ENCODE measurements around the gene TUBA3E. TPM values are rescaled to one million over a fixed set of nuclear protein-coding genes. Genes with fewer than 3 reads are reported as not detected.
"Not testable (repeated sequence)": the region's sequence is repeated elsewhere in the genome, so short reads cannot be mapped to it uniquely, and the experiment has no call there.

The TUBA3E gene
- total RNA-seq, 2 donors from 2014 or later: not detected

DNA sequence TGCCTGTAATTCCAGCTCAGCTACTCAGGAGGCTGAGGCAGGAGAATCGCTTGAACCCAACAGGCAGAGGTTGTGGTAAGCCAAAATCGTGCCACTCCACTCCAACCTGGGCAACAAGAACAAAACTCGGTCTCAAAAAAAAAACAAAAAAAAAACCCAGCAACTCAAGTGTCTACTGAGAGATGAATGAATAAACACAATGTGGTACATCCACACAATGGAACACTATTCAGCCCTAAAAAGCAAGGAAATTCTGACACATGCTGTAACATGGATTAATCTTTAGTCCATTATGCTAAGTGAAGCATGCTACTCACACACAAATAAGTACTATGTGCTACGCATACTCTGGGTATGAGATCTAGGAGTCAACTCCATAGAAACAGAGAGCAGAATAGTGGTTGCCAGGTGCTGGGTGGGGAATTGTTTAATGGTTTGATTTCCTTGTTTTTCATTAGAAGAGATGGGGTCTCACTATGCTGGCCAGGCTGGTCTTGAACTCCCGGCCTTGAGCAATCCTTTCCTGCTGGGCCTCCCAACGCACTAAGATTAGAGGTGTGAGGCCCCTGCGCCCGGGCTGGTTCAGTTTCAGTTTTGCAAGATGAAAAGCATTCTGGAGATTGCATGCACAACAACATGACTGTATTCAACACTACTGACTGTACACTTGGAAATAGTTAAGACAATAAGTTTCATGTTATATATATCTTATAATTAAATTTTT lies 32.8 kb downstream of the TUBA3E start:
- H3K9me3 Mint-ChIP-seq: no peaks in the 10 kb centered on the region
- H3K4me3 Mint-ChIP-seq: no peak overlapping the region
- no peaks in the 10 kb centered on the region for H3K27me3 Mint-ChIP-seq
- ATAC-seq (no peak), DNase-seq (ENCODE audit: low spot score) (no peak)
- H3K36me3 Mint-ChIP-seq: peaks cover 11% of the 10 kb centered on the region
- peak overlapping the region in 1 of 2 donors; percentile 35 for H3K27ac Mint-ChIP-seq
- peaks cover 12 to 16% of the 10 kb centered on the region in 2 donors for H3K4me1 Mint-ChIP-seq (ENCODE audit: low read depth in 2 of 2)

- no peak for ATAC-seq
- Mint-ChIP-seq H3K4me3 (no peak overlapping the region), H3K4me1 (ENCODE audit: low read depth in 2 of 2) (peaks cover 6 to 10% of the 10 kb centered on the region in 2 donors), H3K27me3 (no peaks in the 10 kb centered on the region), H3K27ac (no peak overlapping the region), H3K36me3 (peaks cover 5% of the 10 kb centered on the region), H3K9me3 (no peaks in the 10 kb centered on the region)
- DNase-seq (ENCODE audit: low spot score): no peak
Observed at GRCh38 chr2:130162968-130163367, 35.3 kb downstream of the TUBA3E start.

DNA sequence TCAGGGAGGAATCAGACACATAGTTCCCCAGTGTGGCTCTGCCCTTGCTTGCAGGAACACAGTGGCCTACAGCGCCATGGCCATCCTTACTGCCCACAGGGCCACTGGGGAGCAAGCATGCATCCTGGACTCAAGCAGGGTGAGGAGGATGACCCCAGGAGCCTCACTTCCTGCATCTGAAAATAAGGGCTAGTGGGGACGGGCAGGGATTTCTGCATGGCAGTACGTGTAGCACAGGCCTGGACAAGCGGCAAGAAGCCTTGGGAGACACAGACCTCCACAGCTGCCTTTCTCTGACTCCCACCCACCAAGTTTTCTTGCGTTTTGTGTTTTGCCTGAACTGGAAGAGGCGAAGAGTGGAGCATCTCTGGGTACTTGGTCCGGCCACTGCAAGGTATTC lies 35.8 kb downstream of the TUBA3E start:
- peaks cover 9 to 14% of the 10 kb centered on the region in 2 donors for H3K4me1 Mint-ChIP-seq (ENCODE audit: low read depth in 2 of 2)
- not testable (repeated sequence) for ATAC-seq; H3K27me3 Mint-ChIP-seq; H3K9me3 Mint-ChIP-seq; H3K4me3 Mint-ChIP-seq; DNase-seq (ENCODE audit: low spot score); H3K36me3 Mint-ChIP-seq; H3K27ac Mint-ChIP-seq

GRCh38 chr2:130160838-130161705 lies 37.2 kb downstream of the TUBA3E start:
- not testable (repeated sequence) for DNase-seq (ENCODE audit: low spot score); ATAC-seq; H3K27me3 Mint-ChIP-seq; H3K4me3 Mint-ChIP-seq; H3K9me3 Mint-ChIP-seq; H3K36me3 Mint-ChIP-seq; H3K27ac Mint-ChIP-seq
- peaks cover 9 to 14% of the 10 kb centered on the region in 2 donors for H3K4me1 Mint-ChIP-seq (ENCODE audit: low read depth in 2 of 2)

DNA sequence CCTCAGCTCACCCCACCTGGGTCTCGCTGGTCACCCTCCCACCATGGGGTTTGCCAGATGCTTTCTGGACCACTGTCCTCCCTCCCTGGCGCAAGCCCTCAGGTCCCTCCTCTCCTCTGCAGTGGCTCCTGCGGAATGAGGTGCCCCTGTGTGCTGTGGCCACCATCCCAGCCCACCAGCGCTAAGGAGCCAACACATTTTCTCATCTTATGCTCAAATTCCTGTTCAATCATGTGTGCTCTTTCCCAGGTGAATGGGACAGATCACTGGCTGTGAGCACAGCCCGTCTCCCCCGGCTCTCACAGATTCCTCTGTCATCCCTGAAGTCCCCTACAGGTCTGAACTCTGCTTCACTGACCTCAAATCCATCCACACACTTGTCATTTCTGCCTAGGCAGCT lies 38.1 kb downstream of the TUBA3E start:
- Mint-ChIP-seq H3K4me1 (ENCODE audit: low read depth in 2 of 2) (peaks cover 9 to 14% of the 10 kb centered on the region in 2 donors), H3K9me3 (no peaks in the 10 kb centered on the region), H3K4me3 (no peak overlapping the region), H3K36me3 (peaks cover 5% of the 10 kb centered on the region), H3K27me3 (no peaks in the 10 kb centered on the region), H3K27ac (peak overlapping the region; percentile 11 to 63)
- no peak for ATAC-seq
- no peak for DNase-seq (ENCODE audit: low spot score)

- H3K9me3 Mint-ChIP-seq; H3K27me3 Mint-ChIP-seq; H3K36me3 Mint-ChIP-seq; H3K4me3 Mint-ChIP-seq; ATAC-seq; DNase-seq (ENCODE audit: low spot score): not testable (repeated sequence)
- Mint-ChIP-seq H3K27ac (peak overlapping the region in 1 of 2 donors; percentile 63), H3K4me1 (ENCODE audit: low read depth in 2 of 2) (peaks cover 9 to 14% of the 10 kb centered on the region in 2 donors)
Observed at GRCh38 chr2:130159376-130159775, 38.9 kb downstream of the TUBA3E start.

DNA sequence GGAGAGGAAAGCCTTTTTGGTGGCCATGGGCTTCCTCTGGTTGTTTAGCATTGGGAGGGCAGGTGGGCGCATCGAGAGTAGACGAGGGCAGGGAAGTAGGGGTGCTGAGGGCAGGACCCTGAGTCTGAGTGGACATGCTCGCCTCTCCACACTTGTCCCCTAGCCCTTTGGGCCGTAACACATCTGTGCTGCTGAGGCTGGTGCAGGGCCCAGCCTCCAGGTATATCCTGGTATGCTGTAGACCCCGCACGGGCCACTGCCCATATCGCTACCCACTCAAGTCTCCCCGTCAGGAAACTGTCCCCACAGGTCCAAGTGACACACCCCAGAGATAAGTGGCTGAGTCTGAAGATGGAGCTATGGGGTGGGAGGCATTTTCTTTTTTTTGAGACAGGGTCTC lies 39.6 kb downstream of the TUBA3E start:
- Mint-ChIP-seq H3K27ac (peak overlapping the region; percentile 54 to 87), H3K4me1 (ENCODE audit: low read depth in 2 of 2) (peaks cover 9 to 14% of the 10 kb centered on the region in 2 donors), H3K36me3 (no peaks in the 10 kb centered on the region), H3K27me3 (no peaks in the 10 kb centered on the region), H3K4me3 (peak overlapping the region; percentile 9), H3K9me3 (no peaks in the 10 kb centered on the region)
- DNase-seq (ENCODE audit: low spot score) (no peak), ATAC-seq (no peak)

DNA sequence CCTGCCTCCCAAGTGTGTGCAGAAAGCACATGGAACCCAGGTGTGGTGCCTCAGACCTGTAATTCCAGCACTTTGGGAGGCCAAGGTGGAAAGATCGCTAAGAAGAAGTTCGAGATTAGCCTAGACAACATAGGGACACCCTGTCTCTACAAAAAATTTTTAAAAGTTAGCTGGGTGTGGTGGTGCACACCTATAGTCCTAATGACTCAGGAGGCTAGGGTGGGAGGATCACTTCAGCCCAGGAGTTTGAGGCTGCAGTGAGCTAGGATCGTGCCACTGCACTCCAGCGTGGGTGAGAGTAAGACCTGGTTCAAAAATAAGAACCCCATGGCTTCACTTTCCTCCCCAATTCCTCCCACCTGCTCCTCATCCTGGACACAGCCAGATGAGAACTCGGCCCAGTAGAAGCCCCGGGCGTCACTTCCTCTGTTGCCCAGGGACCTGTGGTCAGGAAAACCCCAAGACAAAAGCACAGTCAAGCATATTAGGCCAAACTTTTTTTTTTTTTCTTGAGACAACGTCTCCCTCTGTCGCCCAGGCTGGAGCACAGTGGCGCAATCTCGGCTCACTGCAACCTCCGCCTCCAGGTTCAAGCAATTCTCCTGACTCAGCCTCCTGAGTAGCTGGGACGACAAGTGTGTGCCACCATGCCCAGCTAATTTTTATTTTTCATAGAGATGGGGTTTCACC lies 40.3 kb downstream of the TUBA3E start:
- Mint-ChIP-seq H3K4me3 (peak overlapping the region; percentile 9), H3K27ac (peak overlapping the region; percentile 54 to 87), H3K4me1 (ENCODE audit: low read depth in 2 of 2) (peaks cover 9 to 14% of the 10 kb centered on the region in 2 donors)
- DNase-seq (ENCODE audit: low spot score) (peak; percentile 76), ATAC-seq (peak; percentile 72 to 87)
- not testable (repeated sequence) for H3K9me3 Mint-ChIP-seq, H3K36me3 Mint-ChIP-seq, H3K27me3 Mint-ChIP-seq

- DNase-seq (ENCODE audit: low spot score); H3K36me3 Mint-ChIP-seq; H3K27me3 Mint-ChIP-seq; H3K9me3 Mint-ChIP-seq; H3K4me3 Mint-ChIP-seq: not testable (repeated sequence)
- peak overlapping the region; percentile 54 to 87 for H3K27ac Mint-ChIP-seq
- ATAC-seq: peak; percentile 21 to 45
- H3K4me1 Mint-ChIP-seq (ENCODE audit: low read depth in 2 of 2): peaks cover 9 to 14% of the 10 kb centered on the region in 2 donors
Observed at GRCh38 chr2:130157354-130157753, 40.9 kb downstream of the TUBA3E start.

GRCh38 chr2:130156624-130157004 lies 41.6 kb downstream of the TUBA3E start:
- H3K9me3 Mint-ChIP-seq: no peaks in the 10 kb centered on the region
- peaks cover 9 to 14% of the 10 kb centered on the region in 2 donors for H3K4me1 Mint-ChIP-seq (ENCODE audit: low read depth in 2 of 2)
- no peak for DNase-seq (ENCODE audit: low spot score)
- H3K27me3 Mint-ChIP-seq: no peaks in the 10 kb centered on the region
- no peak overlapping the region for H3K4me3 Mint-ChIP-seq
- ATAC-seq: no peak
- no peaks in the 10 kb centered on the region for H3K36me3 Mint-ChIP-seq
- H3K27ac Mint-ChIP-seq: no peak overlapping the region

GRCh38 chr2:130155956-130156623 lies 42.1 kb downstream of the TUBA3E start:
- H3K27me3 Mint-ChIP-seq; H3K36me3 Mint-ChIP-seq; DNase-seq (ENCODE audit: low spot score); H3K27ac Mint-ChIP-seq; H3K9me3 Mint-ChIP-seq; H3K4me3 Mint-ChIP-seq; ATAC-seq: not testable (repeated sequence)
- H3K4me1 Mint-ChIP-seq (ENCODE audit: low read depth in 2 of 2): peaks cover 9 to 14% of the 10 kb centered on the region in 2 donors

DNA sequence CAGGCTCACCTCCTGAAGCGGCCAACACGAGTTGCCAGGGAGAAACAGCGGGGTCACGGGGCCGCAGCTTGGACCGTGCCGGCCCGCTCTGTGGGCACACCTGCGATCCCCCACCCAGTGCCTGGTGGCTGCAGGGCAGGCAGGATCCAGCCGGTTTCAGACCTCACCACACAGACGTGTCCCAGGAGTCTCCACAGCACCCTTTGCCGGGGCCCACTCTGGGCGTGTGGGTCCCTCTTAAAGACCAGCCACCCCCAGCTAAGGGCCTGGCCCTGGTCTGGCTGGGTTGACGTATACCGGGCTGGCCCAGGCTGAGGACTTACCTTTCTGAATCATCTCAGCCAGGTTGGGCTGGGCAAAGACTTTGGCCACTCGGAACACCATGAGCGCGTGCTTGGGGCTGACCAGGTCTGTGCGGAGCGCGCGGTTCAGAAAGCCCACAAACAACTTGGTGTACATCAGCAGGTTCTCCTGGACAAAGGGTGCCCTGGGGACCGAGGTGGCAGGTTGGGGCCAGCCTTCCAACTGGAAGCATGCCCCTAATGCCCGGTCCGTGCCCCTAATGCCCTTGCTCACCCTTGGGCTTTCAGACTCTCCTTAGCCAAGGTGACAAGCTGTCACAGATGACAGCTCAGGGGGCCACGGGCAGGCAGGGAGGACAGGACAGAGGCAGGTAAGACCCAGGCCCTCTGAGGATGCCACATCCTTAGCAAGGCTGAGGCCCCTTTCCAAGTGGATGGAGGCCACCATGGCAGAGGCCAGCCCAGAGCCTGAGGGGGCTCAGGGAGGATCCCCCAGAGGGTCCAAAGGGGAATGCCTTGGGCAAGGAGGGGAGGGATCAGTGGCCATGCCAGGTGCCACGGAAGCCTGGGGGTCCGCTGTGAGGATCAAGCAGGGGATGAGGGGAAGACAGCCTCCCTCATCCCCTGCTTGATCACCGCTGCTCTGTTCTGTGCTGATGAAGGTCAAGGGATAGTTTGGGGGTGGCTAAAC lies 43.2 kb downstream of the TUBA3E start:
- peaks cover 9 to 11% of the 10 kb centered on the region in 2 donors for H3K4me1 Mint-ChIP-seq (ENCODE audit: low read depth in 2 of 2)

More for the DNA sequence above, 43.2 kb downstream of the TUBA3E start:
- Mint-ChIP-seq H3K4me3 (no peak overlapping the region), H3K27me3 (no peaks in the 10 kb centered on the region), H3K36me3 (no peaks in the 10 kb centered on the region), H3K27ac (peak overlapping the region in 1 of 2 donors; percentile 73), H3K9me3 (no peaks in the 10 kb centered on the region)
- ATAC-seq: no peak
- no peak for DNase-seq (ENCODE audit: low spot score)

Measured in natural killer cell treated with Interleukin-12 subunit alpha and Interleukin-12 subunit beta and Interleukin-15 and Interleukin-18, amount 100 ng/mL, for 72 hours (primary cell).